PFSK-1 (cell line): ENCODE measurements around the gene PSRC1.

ENCODE experiments used
- POLR2AphosphoS5 ChIP-seq: IDR thresholded peaks from 2 replicates; pipeline ENCODE4 v1.6.1; 2012; ENCODE audit warnings: low read depth, mild to moderate bottlenecking, control low read depth, low read length, moderate library complexity
- REST ChIP-seq, 2 experiments: IDR thresholded peaks; 2 replicates each; pipeline versions ENCODE4 v1.6.1 to v1.8.0; 2011 to 2012; ENCODE audit warnings: low read depth in 2 of 2, low read length in 2 of 2, control low read depth in 1 of 2, inconsistent platforms in 1 of 2, mild to moderate bottlenecking in 1 of 2, moderate library complexity in 1 of 2; ENCODE audit not compliant: insufficient read depth in 1 of 2
- SIN3A ChIP-seq: IDR thresholded peaks from 2 replicates; pipeline ENCODE4 v1.6.1; 2012; ENCODE audit warnings: mild to moderate bottlenecking, low read length, moderate library complexity, borderline replicate concordance; ENCODE audit not compliant: insufficient read depth
- TAF1 ChIP-seq: IDR thresholded peaks from 2 replicates; pipeline ENCODE4 v1.6.1; 2012; ENCODE audit warnings: low read length, control low read depth, borderline replicate concordance; ENCODE audit not compliant: insufficient read depth

GRCh38 chr1:109283748-109284600 lies 1.0 kb upstream of the PSRC1 start:
- TF ChIP-seq TAF1 (no peak), POLR2AphosphoS5 (no peak), REST (IDR thresholded peaks at IDR 0.05; ENCODE audit: insufficient read depth in 1 of 2, low read depth in 2 of 2, low read length in 2 of 2) (no peak), SIN3A (no peak)
